K562 (cell line): Measurements from ENCODE around the gene EZH2. TPM values are rescaled to one million over a fixed set of nuclear protein-coding genes. Genes with fewer than 3 reads are reported as not detected.

Experiments used
- ATAC-seq: fragments of 200-7000 bp; cut with Tn5 transposase; 3 replicates; pipeline ENCODE4 v1.9.1; 2020; ENCODE audit warnings: moderate library complexity
- BruUV-seq: library from RNA; stranded (reverse); fragments of 400-500 nt; replicated peaks from 2 replicates; lab custom pipeline; 2021; lab: Mats Ljungman, UMichigan
- CTCF ChIA-PET: fragments of 300-600 bp; formaldehyde crosslinking; extraction: SDS; loops from one replicate; lab custom pipeline; 2021; ENCODE audit warnings: low intra/inter-chr PET ratio; lab: Yijun Ruan, JAX
- POLR2A ChIA-PET: fragments of 300-600, 350-650 bp; sonication (Branson Sonifier 250); formaldehyde crosslinking; extraction: SDS; loops from one replicate; lab custom pipeline; 2021; ENCODE audit warnings: antibody characterized with exemption, inconsistent platforms; lab: Yijun Ruan, JAX
- DNase-seq, 4 experiments: peaks; one replicate each; pipeline versions ENCODE4 v3.0.0 to v3.0.0-alpha.2; 2011 to 2018; ENCODE audit warnings: low spot score in 3 of 4, mixed read lengths in 3 of 4; ENCODE audit errors: extremely low read depth in 1 of 4
- FAIRE-seq: peaks from 2 replicates; lab custom pipeline; 2011; peaks lifted over from hg19 to GRCh38; lab: Jason Lieb, UNC
- H2AFZ ChIP-seq: 2 replicates; pipeline ENCODE4 v1.6.0; 2011; ENCODE audit warnings: low read depth, low read length, control low read depth, inconsistent platforms
- H3K27ac ChIP-seq: fragments of 200-600 bp; 3 replicates; pipeline ENCODE4 v1.8.0; 2011; ENCODE audit warnings: low read depth, mild to moderate bottlenecking, control low read depth, inconsistent platforms, low read length, moderate library complexity, mixed read lengths; ENCODE audit errors: extremely low read depth
- H3K27me3 ChIP-seq, 2 experiments: fragments of 300-600 bp in 1 of 2; 2 replicates in 1 of 2; 3 replicates in 1 of 2; pipeline versions ENCODE4 v1.6.0 to v1.8.0; 2011; ENCODE audit warnings: inconsistent platforms in 2 of 2, low read length in 2 of 2, mild to moderate bottlenecking in 1 of 2, mixed read lengths in 1 of 2, moderate library complexity in 1 of 2; ENCODE audit not compliant: control insufficient read depth in 2 of 2, insufficient read depth in 2 of 2
- H3K36me3 ChIP-seq: fragments of 300-600 bp; 3 replicates; pipeline ENCODE4 v1.8.0; 2011; ENCODE audit warnings: mild to moderate bottlenecking, low read length, inconsistent platforms; ENCODE audit not compliant: control insufficient read depth, insufficient read depth
- H3K4me1 ChIP-seq, 2 experiments: fragments of 200-600 bp in 1 of 2; replicated peaks in 1 of 2; 2 replicates in 1 of 2; 3 replicates in 1 of 2; pipeline versions ENCODE4 v1.5.1 to v1.8.0; 2011; ENCODE audit warnings: inconsistent platforms in 2 of 2, low read length in 2 of 2, mild to moderate bottlenecking in 1 of 2, mixed read lengths in 1 of 2, moderate library complexity in 1 of 2; ENCODE audit not compliant: control insufficient read depth in 2 of 2, insufficient read depth in 2 of 2
- H3K4me2 ChIP-seq: 2 replicates; pipeline ENCODE4 v1.6.1; 2011; ENCODE audit warnings: low read length, control low read depth, inconsistent platforms, mixed read lengths; ENCODE audit not compliant: insufficient read depth
- H3K4me3 ChIP-seq: fragments of 200-600 bp; sonication (generic), shearing (Covaris generic); 2 replicates; pipeline ENCODE4 v1.5.1; 2016; ENCODE audit warnings: control low read depth, inconsistent platforms
- H3K79me2 ChIP-seq: fragments of 200-600 bp; 3 replicates; pipeline ENCODE4 v1.8.0; 2011; ENCODE audit warnings: low read length, inconsistent platforms; ENCODE audit not compliant: control insufficient read depth, insufficient read depth
- H3K9ac ChIP-seq, 2 experiments: 2 replicates each; pipeline versions ENCODE4 v1.6.0 to v1.6.1; 2011; ENCODE audit warnings: low read depth in 2 of 2, low read length in 2 of 2, control low read depth in 1 of 2, inconsistent platforms in 1 of 2, mild to moderate bottlenecking in 1 of 2, mixed read lengths in 1 of 2; ENCODE audit not compliant: insufficient read depth in 1 of 2
- H3K9me1 ChIP-seq: one replicate; pipeline ENCODE4 v1.6.0; 2011; ENCODE audit warnings: inconsistent platforms, mild to moderate bottlenecking, low read length, moderate library complexity; ENCODE audit not compliant: control insufficient read depth, insufficient read depth
- H3K9me3 ChIP-seq: replicated peaks from 2 replicates; pipeline ENCODE4 v1.5.1; 2011; ENCODE audit warnings: low read depth, low read length, inconsistent platforms; ENCODE audit not compliant: control insufficient read depth, insufficient read depth
- H4K20me1 ChIP-seq: replicated peaks from 2 replicates; pipeline ENCODE4 v1.6.1; 2011; ENCODE audit warnings: low read length, inconsistent platforms, mixed read lengths; ENCODE audit not compliant: control insufficient read depth, insufficient read depth
- ARID1B ChIP-seq: fragments of 450-650 bp; IDR thresholded peaks from 2 replicates; pipeline ENCODE4 v1.6.1; 2016; ENCODE audit warnings: antibody characterized with exemption, mild to moderate bottlenecking, inconsistent platforms
- CREM ChIP-seq: IDR thresholded peaks from 2 replicates; pipeline ENCODE4 v1.6.1; 2014; ENCODE audit warnings: antibody characterized with exemption, low read depth
- FUS ChIP-seq: fragments of 200-400 bp; formaldehyde crosslinking; optimal IDR thresholded peaks from 2 replicates; pipeline ENCODE3; 2017; ENCODE audit warnings: low read depth, low read length
- GATAD2B ChIP-seq: fragments of 450-650 bp; IDR thresholded peaks from 2 replicates; pipeline ENCODE4 v1.6.1; 2017; ENCODE audit warnings: mild to moderate bottlenecking, borderline replicate concordance
- HMBOX1 ChIP-seq: sonication (generic); IDR thresholded peaks from 2 replicates; pipeline ENCODE4 v1.6.1; 2016
- KDM1A ChIP-seq, 2 experiments: fragments of 450-650 bp; IDR thresholded peaks; 2 replicates each; pipeline ENCODE4 v1.6.1; 2016; ENCODE audit warnings: mild to moderate bottlenecking in 2 of 2
- MYBL2 ChIP-seq, 2 experiments: fragments of 450-650 bp in 1 of 2; sonication (generic) in 1 of 2; formaldehyde crosslinking in 1 of 2; IDR thresholded peaks; 2 replicates each; pipeline versions ENCODE4 v1.6.1 to v1.8.1; 2017 to 2022; ENCODE audit warnings: borderline replicate concordance in 1 of 2, inconsistent platforms in 1 of 2, low read depth in 1 of 2, mild to moderate bottlenecking in 1 of 2, missing genetic modification reagents in 1 of 2, moderate library complexity in 1 of 2
- NCOR1 ChIP-seq: fragments of 450-650 bp; IDR thresholded peaks from 2 replicates; pipeline ENCODE4 v1.6.1; 2016; ENCODE audit warnings: mild to moderate bottlenecking, moderate library complexity
- RCOR1 ChIP-seq, 2 experiments: IDR thresholded peaks; 2 replicates each; pipeline ENCODE4 v1.6.1; 2012; ENCODE audit warnings: low read depth in 2 of 2, low read length in 2 of 2, borderline replicate concordance in 1 of 2, improper control_type of control experiment in 1 of 2
- STAT5A ChIP-seq: IDR thresholded peaks from 2 replicates; pipeline ENCODE4 v1.6.1; 2012; ENCODE audit warnings: low read length, inconsistent platforms, borderline replicate concordance
- TCF3 ChIP-seq: sonication (generic); formaldehyde crosslinking; IDR thresholded peaks from 2 replicates; pipeline ENCODE4 v1.4.0; 2020; ENCODE audit warnings: mild to moderate bottlenecking, missing genetic modification reagents
- VEZF1 ChIP-seq: fragments of 200-800 bp; sonication (Bioruptor generic); IDR thresholded peaks from 2 replicates; pipeline ENCODE4 v1.6.1; 2017; ENCODE audit warnings: missing genetic modification characterization, missing compliant biosample characterization
- ZFX ChIP-seq: sonication (generic); formaldehyde crosslinking; IDR thresholded peaks from 2 replicates; pipeline ENCODE4 v1.8.0; 2022; ENCODE audit warnings: mild to moderate bottlenecking, missing genetic modification reagents, moderate library complexity
- ZNF609 ChIP-seq: sonication (generic); formaldehyde crosslinking; IDR thresholded peaks from 2 replicates; pipeline ENCODE4 v1.8.1; 2023; ENCODE audit warnings: missing genetic modification reagents, mild to moderate bottlenecking, borderline replicate concordance
- WGBS: fragments of 100-300 bp; shearing (Covaris generic); methylation state at CpG from one replicate; pipeline ENCODE4 v1.1.6; 2016; ENCODE audit warnings: low coverage, mixed read lengths; ENCODE audit not compliant: insufficient coverage; ENCODE audit errors: missing lambda C conversion rate; 5-methylcytosine and 5-hydroxymethylcytosine counted together
- in situ Hi-C: fragments of 300-500 bp; cut with MboI; formaldehyde crosslinking; loops from 4 replicates; pipeline ENCODE4 v1.15.0; 2018; ENCODE audit warnings: inconsistent platforms, mixed read lengths
- intact Hi-C: fragments of 100-400 bp; cut with micrococcal nuclease; formaldehyde crosslinking; loops from 2 replicates; pipeline ENCODE4 v1.14.2; 2022
- polyA plus RNA-seq, 8 experiments: library from polyadenylated mRNA; depleted of rRNA in 4 of 8; stranded (reverse) in 5 of 8; unstranded in 3 of 8; fragments of >200 nt; fragmentation: Nextera tagmentation in 2 of 8; fragmentation: Illumina TruSeq in 1 of 8; extraction: Ambion mirVana in 2 of 8; extraction: Trizol in 1 of 8; gene quantifications; 2 replicates each; pipeline versions ENCODE4 v1.2.1 to v1.2.3, GENCODE V29; 2011 to 2014; ENCODE audit warnings: inconsistent platforms in 1 of 8, missing spikeins in 1 of 8
- total RNA-seq, 7 experiments: library from RNA; depleted of rRNA in 6 of 7; stranded (reverse); fragments of >200 nt in 6 of 7; fragmentation: Illumina TruSeq in 2 of 7; extraction: Trizol in 2 of 7; gene quantifications; 2 replicates each; pipeline versions ENCODE4 v1.2.1 to v1.2.3, GENCODE V29; 2011 to 2021; ENCODE audit warnings: low replicate concordance in 1 of 7

The EZH2 gene
- total and polyA plus RNA-seq, 9 of the 15 experiments (the other 6 are each of a cell fraction or from before 2014, with no cell fraction given): 48.7 to 175 (median 98.6) TPM

DNA sequence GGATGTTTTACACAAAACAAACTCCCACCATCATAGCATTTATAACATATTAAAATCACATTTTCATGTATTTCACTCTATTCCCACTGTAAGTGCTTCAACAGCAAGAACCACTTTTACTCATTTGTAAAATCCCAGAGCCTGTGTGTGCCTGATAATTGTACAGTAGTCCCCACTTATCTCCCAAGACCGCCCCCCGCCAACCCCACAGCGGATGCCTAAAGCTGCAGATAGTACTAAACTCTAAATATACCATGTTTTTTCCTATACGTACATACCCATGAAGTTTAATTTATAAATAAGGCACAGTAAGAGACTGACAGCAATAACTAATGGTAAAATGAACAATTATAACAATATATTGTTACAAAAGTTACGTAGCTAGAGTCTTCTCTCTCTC, 33.5 kb downstream of the EZH2 start:
- WGBS: 1% methylated on average over 5 of the region's 5 CpGs
- H3K9me3 ChIP-seq: no peaks in the 10 kb centered on the region
- H3K36me3 ChIP-seq: peaks cover 12% of the 10 kb centered on the region; the same call in 2 of the 3 replicates
- H3K4me1 ChIP-seq: peaks cover 24 to 67% of the 10 kb centered on the region in 2 experiments
- no TSS peak for BruUV-seq
- in situ Hi-C loops: no loop called here
- peak overlapping the region; percentile 56 for H3K27ac ChIP-seq
- no peaks in the 10 kb centered on the region for H3K9me1 ChIP-seq
- DNase-seq (peak in 2 of 4 experiments; percentile 81 to 88), ATAC-seq (peak; percentile 57), FAIRE-seq (no peak)
- H2AFZ ChIP-seq: no peak overlapping the region
- peak overlapping the region; percentile 56 for H3K4me2 ChIP-seq
- peak overlapping the region in 1 of 2 experiments; percentile 42; a peak in 2 of 4 replicates for H3K9ac ChIP-seq
- intact Hi-C loops: loop anchor here (2.0 kb wide), 1 partner anchor 32 kb away; no protein-coding TSS in a partner anchor
- H3K4me3 ChIP-seq: no peak overlapping the region
- H3K27me3 ChIP-seq: no peaks in the 10 kb centered on the region
- H3K79me2 ChIP-seq: peaks cover 99% of the 10 kb centered on the region
- POLR2A ChIA-PET: interaction anchor here (1.0 to 2.1 kb wide), 7 partner anchors 10 to 237 kb away, joined by 3 to 15 read pairs (median 5); no protein-coding TSS in a partner anchor
- H4K20me1 ChIP-seq: peaks cover 47% of the 10 kb centered on the region
- CTCF ChIA-PET: no interaction called here
- TF ChIP-seq HMBOX1 (peak; percentile 67; the same call in 1 of the 2 replicates), VEZF1 (CRISPR knock-in tag) (peak; percentile 25; the same call in 1 of the 2 replicates), ZNF609 (no peak), RCOR1 (IDR thresholded peaks at IDR 0.05; ENCODE audit: borderline replicate concordance in 1 of 2, low read depth in 2 of 2, low read length in 2 of 2) (peak in 1 of 2 experiments; percentile 85; a peak in 2 of 4 replicates), KDM1A (IDR thresholded peaks at IDR 0.05) (peak; percentile 69 to 76), ARID1B (peak; percentile 90), ZFX (CRISPR knock-in tag) (no peak), MYBL2 (IDR thresholded peaks at IDR 0.05; ENCODE audit: low read depth) (no peak), MYBL2 (CRISPR knock-in tag; IDR thresholded peaks at IDR 0.05; ENCODE audit: borderline replicate concordance) (no peak), FUS (no peak), CREM (0 out of 2 replicates have a peak, but pooled peaks have one; percentile 37), STAT5A (peak; percentile 53; the same call in 1 of the 2 replicates), NCOR1 (peak; percentile 80), TCF3 (peak; percentile 87), GATAD2B (0 out of 2 replicates have a peak, but pooled peaks have one; percentile 6)
